CD4-positive, alpha-beta T cell (primary cell): Measurements from ENCODE around the gene RUVBL2. TPM values are rescaled to one million over a fixed set of nuclear protein-coding genes. Genes with fewer than 3 reads are reported as not detected.
"Not testable (repeated sequence)": the region's sequence is repeated elsewhere in the genome, so short reads cannot be mapped to it uniquely, and the experiment has no call there.

Source experiments
- ATAC-seq: fragments of 200-7000 bp; cut with Tn5 transposase; one replicate; pipeline ENCODE4 v1.10.0; 2022; ENCODE audit warnings: mild to moderate bottlenecking; ENCODE audit not compliant: poor library complexity
- CTCF ChIA-PET: fragments of 350-600 bp; sonication (Branson Sonifier 250); formaldehyde crosslinking; loops from one replicate; lab custom pipeline; 2021; ENCODE audit warnings: antibody characterized with exemption, inconsistent platforms; lab: Charles Lee
- POLR2A ChIA-PET: fragments of 350-600 bp; sonication (Branson Sonifier 250); formaldehyde crosslinking; loops from one replicate; lab custom pipeline; 2021; ENCODE audit warnings: antibody characterized with exemption, inconsistent platforms; lab: Charles Lee
- DNase-seq, 14 experiments: peaks; one replicate each; pipeline ENCODE4 v3.0.0-alpha.2; 2013 to 2020; ENCODE audit warnings: mixed read lengths in 2 of 14
- H3K27ac ChIP-seq, 2 donors: one replicate each; pipeline versions ENCODE4 v1.5.1 to v1.7.0; 2013; ENCODE audit warnings: low read length in 2 of 2, low read depth in 1 of 2, mild to moderate bottlenecking in 1 of 2
- H3K27me3 ChIP-seq, 2 experiments: 1 replicate in 1 of 2; 2 replicates in 1 of 2; pipeline versions ENCODE4 v1.6.1 to v1.7.0; 2013; ENCODE audit warnings: low read length in 2 of 2, control low read depth in 1 of 2, mild to moderate bottlenecking in 1 of 2, moderate library complexity in 1 of 2; ENCODE audit not compliant: insufficient read depth in 2 of 2, control insufficient read depth in 1 of 2
- H3K36me3 ChIP-seq: one replicate; pipeline ENCODE4 v1.6.1; 2013; ENCODE audit warnings: low read length, control low read depth; ENCODE audit not compliant: insufficient read depth
- H3K4me1 ChIP-seq: one replicate; pipeline ENCODE4 v1.6.1; 2013; ENCODE audit warnings: low read length, control low read depth; ENCODE audit not compliant: insufficient read depth
- H3K4me3 ChIP-seq: one replicate; pipeline ENCODE4 v1.5.1; 2013; ENCODE audit warnings: mild to moderate bottlenecking, low read length, moderate library complexity
- H3K9me3 ChIP-seq, 2 experiments: 1 replicate in 1 of 2; 2 replicates in 1 of 2; pipeline versions ENCODE4 v1.6.1 to v1.7.0; 2013; ENCODE audit warnings: low read length in 2 of 2, mild to moderate bottlenecking in 2 of 2, control low read depth in 1 of 2, moderate library complexity in 1 of 2; ENCODE audit not compliant: control insufficient read depth in 1 of 2, insufficient read depth in 1 of 2
- H3K27ac Mint-ChIP-seq: one replicate; pipeline ENCODE4 v1.8.0; 2020; ENCODE audit warnings: mixed read lengths
- H3K27me3 Mint-ChIP-seq: one replicate; pipeline ENCODE4 v1.8.0; 2021; ENCODE audit warnings: mixed read lengths
- H3K36me3 Mint-ChIP-seq: one replicate; pipeline ENCODE4 v1.8.0; 2021; ENCODE audit warnings: low read depth, mixed read lengths
- H3K4me1 Mint-ChIP-seq: one replicate; pipeline ENCODE4 v1.8.0; 2021; ENCODE audit warnings: low read depth, mixed read lengths
- H3K4me3 Mint-ChIP-seq: one replicate; pipeline ENCODE4 v1.8.0; 2020; ENCODE audit warnings: mild to moderate bottlenecking, mixed read lengths
- H3K9me3 Mint-ChIP-seq: one replicate; pipeline ENCODE4 v1.8.0; 2020; ENCODE audit warnings: mixed read lengths
- intact Hi-C, 2 experiments: fragments of 100-400 bp; cut with DNase I in 1 of 2; cut with micrococcal nuclease in 1 of 2; formaldehyde crosslinking; loops; one replicate each; pipeline versions ENCODE4 v1.15.1 to v1.9.0; 2023 to 2025; cut with DNase I, micrococcal nuclease
- total RNA-seq, 174 experiments: library from RNA in 2 of 174; stranded (reverse) in 2 of 174; gene quantifications; one replicate each; pipeline ENCODE4 v1.2.3 and lab custom pipeline; 2021 to 2026
- TF ChIP-seq, protein P1 (sequence below): fragments of 200-600 bp; IDR thresholded peaks from one replicate; pipeline ENCODE4 v1.8.0; 2022; ENCODE audit warnings: antibody characterized with exemption, mild to moderate bottlenecking

The RUVBL2 gene
- total RNA-seq, 2 experiments from 2014 or later, result 10.7 to 12.3 TPM

DNA sequence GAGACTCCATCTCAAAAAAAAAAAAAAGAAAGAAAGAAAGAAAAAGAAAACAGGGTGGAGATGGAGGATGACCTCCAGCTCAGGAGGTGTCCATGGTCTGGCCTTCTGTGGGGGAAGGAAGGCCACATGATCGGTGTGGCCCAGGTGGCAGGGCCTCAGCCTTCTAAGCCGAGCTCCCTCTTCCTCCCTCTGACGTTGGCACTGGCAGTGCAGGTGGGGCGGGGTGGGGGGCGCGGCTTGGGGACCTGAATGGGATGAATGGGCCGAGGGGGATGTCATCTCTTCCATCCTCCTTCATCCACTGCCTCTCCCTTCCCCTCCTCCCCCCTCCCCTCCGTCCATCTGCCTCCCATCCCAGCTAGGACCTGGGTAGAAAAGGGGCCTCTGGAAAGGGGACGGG is 46.0 kb downstream of the RUVBL2 start:
- H3K27me3 Mint-ChIP-seq, H3K4me3 ChIP-seq, H3K36me3 Mint-ChIP-seq, H3K9me3 ChIP-seq, H3K4me1 ChIP-seq, H3K27ac ChIP-seq, H3K4me3 Mint-ChIP-seq, DNase-seq, H3K9me3 Mint-ChIP-seq, intact Hi-C loops, H3K4me1 Mint-ChIP-seq, POLR2A ChIA-PET, ATAC-seq, H3K27me3 ChIP-seq, H3K27ac Mint-ChIP-seq, CTCF ChIA-PET, H3K36me3 ChIP-seq: not testable (repeated sequence)

DNA sequence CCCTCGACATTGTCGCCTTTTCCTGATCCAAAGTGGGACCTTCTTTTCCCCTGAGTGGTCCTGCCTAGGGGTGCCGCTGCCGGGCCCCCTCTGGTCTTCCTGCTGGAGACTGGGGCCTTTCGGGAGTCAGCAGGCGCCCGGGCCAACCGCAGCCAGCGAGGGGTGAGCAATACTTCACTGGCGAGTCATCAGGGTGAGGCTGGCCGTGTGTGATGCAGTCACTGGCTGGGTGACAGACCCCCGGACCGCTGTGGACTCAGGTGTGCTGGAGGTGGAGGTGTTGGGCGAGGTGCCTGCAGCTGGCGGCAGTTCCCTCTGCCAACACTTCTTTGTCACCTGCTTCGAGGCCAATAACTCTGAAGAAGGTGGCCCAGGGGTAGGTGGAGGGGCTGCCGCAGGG is 48.5 kb downstream of the RUVBL2 start:
- Histone ChIP-seq H3K4me3 (no peak overlapping the region), H3K9me3 (no peaks in the 10 kb centered on the region), H3K27ac (no peak overlapping the region), H3K36me3 (no peaks in the 10 kb centered on the region), H3K4me1 (no peaks in the 10 kb centered on the region), H3K27me3 (no peaks in the 10 kb centered on the region)
- ATAC-seq, result no peak
- ChIA-PET CTCF (no interaction called here), POLR2A (no interaction called here)
- Mint-ChIP-seq H3K27me3 (no peaks in the 10 kb centered on the region), H3K36me3 (no peaks in the 10 kb centered on the region), H3K9me3 (no peaks in the 10 kb centered on the region), H3K4me3 (no peak overlapping the region), H3K4me1 (no peaks in the 10 kb centered on the region), H3K27ac (no peak overlapping the region)
- no peak for DNase-seq
- TF ChIP-seq, protein P1, sequence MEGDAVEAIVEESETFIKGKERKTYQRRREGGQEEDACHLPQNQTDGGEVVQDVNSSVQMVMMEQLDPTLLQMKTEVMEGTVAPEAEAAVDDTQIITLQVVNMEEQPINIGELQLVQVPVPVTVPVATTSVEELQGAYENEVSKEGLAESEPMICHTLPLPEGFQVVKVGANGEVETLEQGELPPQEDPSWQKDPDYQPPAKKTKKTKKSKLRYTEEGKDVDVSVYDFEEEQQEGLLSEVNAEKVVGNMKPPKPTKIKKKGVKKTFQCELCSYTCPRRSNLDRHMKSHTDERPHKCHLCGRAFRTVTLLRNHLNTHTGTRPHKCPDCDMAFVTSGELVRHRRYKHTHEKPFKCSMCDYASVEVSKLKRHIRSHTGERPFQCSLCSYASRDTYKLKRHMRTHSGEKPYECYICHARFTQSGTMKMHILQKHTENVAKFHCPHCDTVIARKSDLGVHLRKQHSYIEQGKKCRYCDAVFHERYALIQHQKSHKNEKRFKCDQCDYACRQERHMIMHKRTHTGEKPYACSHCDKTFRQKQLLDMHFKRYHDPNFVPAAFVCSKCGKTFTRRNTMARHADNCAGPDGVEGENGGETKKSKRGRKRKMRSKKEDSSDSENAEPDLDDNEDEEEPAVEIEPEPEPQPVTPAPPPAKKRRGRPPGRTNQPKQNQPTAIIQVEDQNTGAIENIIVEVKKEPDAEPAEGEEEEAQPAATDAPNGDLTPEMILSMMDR, result no peak
- intact Hi-C loops, result no loop called here

DNA sequence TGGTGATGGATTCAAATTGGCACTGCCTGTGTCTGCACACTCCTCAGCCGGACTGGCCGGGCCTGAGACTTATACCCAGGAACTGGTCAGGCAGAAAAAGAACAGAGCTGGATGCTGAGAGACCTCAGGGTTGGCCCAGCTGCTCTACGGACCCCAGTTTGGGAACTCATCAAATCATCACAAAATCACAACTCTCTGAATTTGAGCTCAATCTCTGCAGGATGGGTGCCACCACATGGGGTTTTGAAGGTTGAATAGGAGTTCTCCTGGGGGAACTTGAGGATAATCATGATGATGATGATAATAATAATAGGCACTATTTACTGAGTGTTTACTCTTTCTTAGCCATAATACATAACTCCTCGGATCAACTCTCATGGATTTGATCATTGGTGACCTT is 49.0 kb downstream of the RUVBL2 start:
- CTCF ChIA-PET, H3K27me3 ChIP-seq, H3K36me3 Mint-ChIP-seq, H3K27ac Mint-ChIP-seq, intact Hi-C loops, H3K36me3 ChIP-seq, H3K4me1 Mint-ChIP-seq, H3K27me3 Mint-ChIP-seq, H3K4me3 Mint-ChIP-seq, H3K27ac ChIP-seq, H3K9me3 ChIP-seq, H3K4me3 ChIP-seq, POLR2A ChIA-PET, DNase-seq, ATAC-seq, H3K9me3 Mint-ChIP-seq, H3K4me1 ChIP-seq: not testable (repeated sequence)

DNA sequence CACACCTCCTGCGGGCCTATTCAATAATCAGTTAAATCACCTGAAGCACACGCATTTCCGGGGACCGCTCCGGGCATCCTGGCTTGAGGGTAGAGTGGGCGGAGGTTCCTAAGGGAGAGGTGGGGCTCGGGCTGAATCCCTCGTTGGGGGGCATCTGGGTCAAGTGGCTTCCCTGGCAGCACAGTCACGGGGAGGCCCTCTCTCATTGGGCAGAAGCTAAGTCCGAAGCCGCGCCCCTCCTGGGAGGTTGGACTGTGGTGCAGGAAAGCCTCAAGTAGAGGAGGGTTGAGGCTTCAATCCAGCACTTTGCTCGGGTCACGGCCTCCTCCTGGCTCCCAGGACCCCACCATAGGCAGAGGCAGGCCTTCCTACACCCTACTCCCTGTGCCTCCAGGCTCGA is 49.9 kb downstream of the RUVBL2 start, which contains the start of gene CGB5:
Gene CGB5 (plus strand): TSS at position 301 of the 400 bp plus-strand sequence. CDS start 362 bp downstream, outside the sequence.
- H3K27me3 Mint-ChIP-seq, H3K9me3 ChIP-seq, POLR2A ChIA-PET, H3K36me3 ChIP-seq, intact Hi-C loops, ATAC-seq, CTCF ChIA-PET, H3K4me1 Mint-ChIP-seq, H3K27ac Mint-ChIP-seq, H3K9me3 Mint-ChIP-seq, H3K4me1 ChIP-seq, H3K4me3 ChIP-seq, H3K27me3 ChIP-seq, H3K36me3 Mint-ChIP-seq, DNase-seq, H3K27ac ChIP-seq, H3K4me3 Mint-ChIP-seq: not testable (repeated sequence)

DNA sequence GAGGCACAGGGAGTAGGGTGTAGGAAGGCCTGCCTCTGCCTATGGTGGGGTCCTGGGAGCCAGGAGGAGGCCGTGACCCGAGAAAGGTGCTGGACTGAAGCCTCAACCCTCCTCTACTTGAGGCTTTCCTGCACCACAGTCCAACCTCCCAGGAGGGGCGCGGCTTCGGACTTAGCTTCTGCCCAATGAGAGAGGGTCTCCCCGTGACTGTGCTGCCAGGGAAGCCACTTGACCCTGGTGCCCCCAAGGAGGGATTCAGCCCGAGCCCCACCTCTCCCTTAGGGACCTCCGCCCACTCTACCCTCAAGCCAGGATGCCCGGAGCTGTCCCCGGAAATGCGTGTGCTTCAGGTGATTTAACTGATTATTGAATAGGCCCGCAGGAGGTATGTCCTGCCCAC is 55.3 kb downstream of the RUVBL2 start, which contains the start of gene CGB8:
Gene CGB8 (minus strand): TSS at position 101 of the 400 bp plus-strand sequence. CDS start 372 bp downstream, outside the sequence.
- DNase-seq, ATAC-seq, H3K9me3 Mint-ChIP-seq, H3K4me3 ChIP-seq, H3K4me1 Mint-ChIP-seq, H3K4me1 ChIP-seq, intact Hi-C loops, H3K36me3 ChIP-seq, CTCF ChIA-PET, H3K27ac Mint-ChIP-seq, H3K27me3 ChIP-seq, POLR2A ChIA-PET, H3K27me3 Mint-ChIP-seq, H3K9me3 ChIP-seq, H3K36me3 Mint-ChIP-seq, H3K4me3 Mint-ChIP-seq, H3K27ac ChIP-seq: not testable (repeated sequence)

DNA sequence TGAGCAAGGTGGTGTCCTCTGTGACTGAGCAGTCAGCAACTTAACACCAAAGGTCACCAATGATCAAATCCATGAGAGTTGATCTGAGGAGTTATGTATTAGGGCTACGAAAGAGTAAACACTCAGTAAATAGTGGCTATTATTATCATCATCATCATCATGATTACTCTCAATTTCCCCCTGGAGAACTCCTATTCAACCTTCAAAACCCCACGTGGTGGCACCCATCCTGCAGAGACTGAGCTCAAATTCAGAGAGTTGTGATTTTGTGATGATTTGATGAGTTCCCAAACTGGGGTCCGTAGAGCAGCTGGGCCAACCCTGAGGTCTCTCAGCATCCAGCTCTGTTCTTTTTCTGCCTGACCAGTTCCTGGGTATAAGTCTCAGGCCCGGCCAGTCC is 56.1 kb downstream of the RUVBL2 start:
- H3K4me3 Mint-ChIP-seq, H3K4me1 Mint-ChIP-seq, H3K36me3 Mint-ChIP-seq, H3K4me3 ChIP-seq, H3K27ac ChIP-seq, CTCF ChIA-PET, H3K27ac Mint-ChIP-seq, POLR2A ChIA-PET, DNase-seq, H3K27me3 Mint-ChIP-seq, ATAC-seq, H3K36me3 ChIP-seq, H3K9me3 ChIP-seq, H3K4me1 ChIP-seq, H3K27me3 ChIP-seq, H3K9me3 Mint-ChIP-seq, intact Hi-C loops: not testable (repeated sequence)
